ENCODE measurements around the gene RASSF5. TPM values are rescaled to one million over a fixed set of nuclear protein-coding genes. Genes with fewer than 3 reads are reported as not detected.

RASSF5 gene
- polyA plus RNA-seq, 1 of the 3 experiments (the other 2 are of a cell fraction), result 2.2 TPM

- TF ChIP-seq MAX (IDR thresholded peaks at IDR 0.05; ENCODE audit: low read depth) (no peak), TCF12 (IDR thresholded peaks at IDR 0.05) (no peak), ELF1 (IDR thresholded peaks at IDR 0.05) (no peak), USF1 (IDR thresholded peaks at IDR 0.05; ENCODE audit: borderline replicate concordance, low read depth) (no peak)
Measured at GRCh38 chr1:206569556-206569955, 62.2 kb downstream of the RASSF5 start (continued).

GRCh38 chr1:206570529-206570928 lies 63.2 kb downstream of the RASSF5 start:
- Histone ChIP-seq H3K4me1 (ENCODE audit: control insufficient read depth in 1 of 2, insufficient read depth in 2 of 2, low read depth in 1 of 2, low read length in 1 of 2) (no peaks in the 10 kb centered on the region), H3K9ac (no peak overlapping the region), H3K9me2 (no peaks in the 10 kb centered on the region), H3K79me2 (ENCODE audit: insufficient read depth) (no peaks in the 10 kb centered on the region), H4K20me1 (ENCODE audit: insufficient read depth) (no peaks in the 10 kb centered on the region), H2AFZ (ENCODE audit: low read depth) (no peak overlapping the region), H3K36me3 (replicated peaks in 1 of 2; ENCODE audit: control insufficient read depth in 1 of 2, insufficient read depth in 2 of 2, low read length in 1 of 2) (no peaks in the 10 kb centered on the region), H3K9me3 (no peaks in the 10 kb centered on the region), H3F3A (replicated peaks; ENCODE audit: insufficient read depth) (no peaks in the 10 kb centered on the region), H3K4me3 (ENCODE audit: low read depth in 2 of 2, low read length in 1 of 2) (no peak overlapping the region), H3K27me3 (ENCODE audit: insufficient read depth) (no peaks in the 10 kb centered on the region), H3K4me2 (no peak overlapping the region), H3K27ac (ENCODE audit: low read depth in 2 of 2, low read length in 1 of 2) (no peak overlapping the region)
- TF ChIP-seq RFX5 (IDR thresholded peaks at IDR 0.05; ENCODE audit: low read length) (no peak), RAD21 (IDR thresholded peaks at IDR 0.05; ENCODE audit: low read length) (no peak), EZH2phosphoT487 (IDR thresholded peaks at IDR 0.05; ENCODE audit: borderline replicate concordance, low read depth) (no peak)
- 93% methylated on average over 3 of the region's 3 CpGs for WGBS (ENCODE audit: low lambda C conversion rate)
- ChIA-PET CTCF (interaction anchor here (1.3 to 1.6 kb wide), 2 partner anchors 13 to 91 kb away, joined by 3 to 5 read pairs; no protein-coding TSS in a partner anchor), POLR2A (no interaction called here)
- DNase-seq, result no peak

GRCh38 chr1:206572835-206573234 lies 65.5 kb downstream of the RASSF5 start:
- Histone ChIP-seq H3K4me2 (no peak overlapping the region), H3K27ac (ENCODE audit: low read depth in 2 of 2, low read length in 1 of 2) (no peak overlapping the region), H2AFZ (ENCODE audit: low read depth) (no peak overlapping the region), H3K27me3 (ENCODE audit: insufficient read depth) (no peaks in the 10 kb centered on the region), H3K36me3 (replicated peaks in 1 of 2; ENCODE audit: control insufficient read depth in 1 of 2, insufficient read depth in 2 of 2, low read length in 1 of 2) (no peaks in the 10 kb centered on the region), H3F3A (replicated peaks; ENCODE audit: insufficient read depth) (no peaks in the 10 kb centered on the region), H3K9ac (no peak overlapping the region), H3K4me1 (ENCODE audit: control insufficient read depth in 1 of 2, insufficient read depth in 2 of 2, low read depth in 1 of 2, low read length in 1 of 2) (no peaks in the 10 kb centered on the region; a peak in 1 of 4 replicates), H3K4me3 (ENCODE audit: low read depth in 2 of 2, low read length in 1 of 2) (no peak overlapping the region), H3K9me2 (no peaks in the 10 kb centered on the region), H3K9me3 (no peaks in the 10 kb centered on the region), H3K79me2 (ENCODE audit: insufficient read depth) (no peaks in the 10 kb centered on the region), H4K20me1 (ENCODE audit: insufficient read depth) (no peaks in the 10 kb centered on the region)
- TF ChIP-seq CTCF (IDR thresholded peaks at IDR 0.05) (no peak), USF1 (IDR thresholded peaks at IDR 0.05; ENCODE audit: borderline replicate concordance, low read depth) (no peak), TCF12 (IDR thresholded peaks at IDR 0.05) (no peak), JUND (IDR thresholded peaks at IDR 0.05) (no peak), GABPA (IDR thresholded peaks at IDR 0.05; ENCODE audit: low read depth) (no peak), FOSL2 (IDR thresholded peaks at IDR 0.05; ENCODE audit: borderline replicate concordance, low read depth) (no peak), REST (IDR thresholded peaks at IDR 0.05; ENCODE audit: low read depth, low read length) (no peak)
- no peak for DNase-seq
- ChIA-PET POLR2A (no interaction called here), CTCF (interaction anchor here (1.8 to 3.2 kb wide), 2 partner anchors 11 to 83 kb away, joined by 8 to 17 read pairs; no protein-coding TSS in a partner anchor)
- WGBS (ENCODE audit: low lambda C conversion rate), result 87% methylated on average over 4 of the region's 4 CpGs
